Gastroesophageal sphincter (tissue), 4 donors: Measurements from ENCODE around the gene LRBA. TPM values are rescaled to one million over a fixed set of nuclear protein-coding genes. Genes with fewer than 3 reads are reported as not detected.

Experiments used
- ATAC-seq: fragments of 150-250 bp; one replicate; pipeline ENCODE4 v1.9.1; 2016; ENCODE audit warnings: mild to moderate bottlenecking, moderate library complexity
- H3K27ac ChIP-seq, 4 donors: fragments of 200-600 bp; sonication (generic) in 3 of 4; 1 replicate in 3 of 4; 2 replicates in 1 of 4; pipeline ENCODE4 v1.5.1; 2016 to 2019
- H3K27me3 ChIP-seq: fragments of 200-600 bp; sonication (generic); one replicate; pipeline ENCODE4 v1.5.1; 2019
- H3K36me3 ChIP-seq, 2 donors: fragments of 200-600 bp; sonication (generic); one replicate each; pipeline ENCODE4 v1.5.1; 2019; ENCODE audit warnings: control low read depth in 1 of 2
- H3K4me1 ChIP-seq, 3 donors: fragments of 200-600 bp; sonication (generic); 1 replicate in 2 of 3; 2 replicates in 1 of 3; pipeline ENCODE4 v1.5.1; 2016 to 2019; ENCODE audit warnings: control low read depth in 2 of 3
- H3K4me3 ChIP-seq, 2 donors: fragments of 200-600 bp; sonication (generic); one replicate each; pipeline ENCODE4 v1.5.1; 2019; ENCODE audit warnings: mild to moderate bottlenecking in 1 of 2, moderate library complexity in 1 of 2
- H3K9me3 ChIP-seq, 3 donors: fragments of 200-600 bp; sonication (generic); one replicate each; pipeline ENCODE4 v1.5.1; 2017 to 2019; ENCODE audit warnings: control low read depth in 2 of 3
- EP300 ChIP-seq: sonication (generic); formaldehyde crosslinking; IDR thresholded peaks from one replicate; pipeline ENCODE4 v1.6.1; 2017; ENCODE audit warnings: antibody characterized with exemption, mild to moderate bottlenecking
- POLR2A ChIP-seq, 2 donors: fragments of 450-650 bp; IDR thresholded peaks; one replicate each; pipeline ENCODE4 v1.6.1; 2017; ENCODE audit warnings: antibody characterized with exemption in 2 of 2, mild to moderate bottlenecking in 2 of 2, moderate library complexity in 1 of 2
- POLR2AphosphoS5 ChIP-seq: sonication (generic); formaldehyde crosslinking; IDR thresholded peaks from one replicate; pipeline ENCODE4 v1.6.1; 2017; ENCODE audit warnings: antibody characterized with exemption
- WGBS, 2 donors: methylation state at CpG; one replicate each; pipeline ENCODE4 v1.1.5; 2018; ENCODE audit warnings: low coverage in 1 of 2; 5-methylcytosine and 5-hydroxymethylcytosine counted together
- total RNA-seq, 4 donors: library from RNA; depleted of rRNA; stranded (reverse); fragments of >200 nt; gene quantifications; one replicate each; pipeline ENCODE4 v1.1.0, GENCODE V29; 2016
- TF ChIP-seq, protein P1 (sequence below), 4 experiments: fragments of 200-600 bp in 2 of 4; fragments of 450-650 bp in 2 of 4; sonication (generic) in 1 of 4; IDR thresholded peaks; one replicate each; pipeline ENCODE4 v1.5.1; 2017 to 2019; ENCODE audit warnings: antibody characterized with exemption in 4 of 4, mild to moderate bottlenecking in 2 of 4, moderate library complexity in 2 of 4

LRBA gene
- total RNA-seq, 4 donors from 2014 or later, result 18.4 to 35.0 (median 23.2) TPM

DNA sequence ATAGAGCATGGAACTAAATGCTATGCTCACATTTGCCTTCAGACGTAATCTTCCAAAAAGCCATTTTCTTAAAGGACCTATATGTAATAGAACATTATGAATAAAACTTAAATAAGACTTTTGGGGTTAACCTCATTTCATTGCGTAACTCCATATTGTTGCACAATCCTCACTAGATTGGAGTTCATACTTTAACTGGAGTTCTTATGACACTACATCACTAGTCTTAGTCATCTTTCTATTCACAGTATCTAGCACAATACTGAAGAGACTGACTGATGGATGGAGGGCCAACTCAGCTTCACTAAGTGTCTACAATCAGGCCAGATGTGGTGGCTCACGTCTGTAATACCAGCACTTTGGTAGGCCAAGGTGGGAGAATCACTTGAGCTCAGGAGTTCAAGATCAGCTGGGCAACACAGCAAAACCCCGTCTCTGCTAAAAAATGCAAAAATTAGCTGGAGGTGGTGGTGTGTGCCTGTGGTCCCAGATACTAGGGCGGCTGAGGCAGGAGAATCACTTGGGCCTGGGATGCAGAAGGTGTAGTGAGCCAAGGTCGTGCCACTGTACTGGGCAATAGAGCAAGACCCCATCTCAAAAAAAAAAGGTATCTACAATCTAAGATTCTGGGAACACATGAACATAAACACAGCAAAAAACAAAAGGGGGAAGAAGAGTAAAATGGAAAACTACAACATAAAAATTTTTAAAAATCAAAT is 513.9 kb downstream of the LRBA start:
- no peak for ATAC-seq
- Histone ChIP-seq H3K27ac (no peak overlapping the region), H3K9me3 (no peaks in the 10 kb centered on the region)

DNA sequence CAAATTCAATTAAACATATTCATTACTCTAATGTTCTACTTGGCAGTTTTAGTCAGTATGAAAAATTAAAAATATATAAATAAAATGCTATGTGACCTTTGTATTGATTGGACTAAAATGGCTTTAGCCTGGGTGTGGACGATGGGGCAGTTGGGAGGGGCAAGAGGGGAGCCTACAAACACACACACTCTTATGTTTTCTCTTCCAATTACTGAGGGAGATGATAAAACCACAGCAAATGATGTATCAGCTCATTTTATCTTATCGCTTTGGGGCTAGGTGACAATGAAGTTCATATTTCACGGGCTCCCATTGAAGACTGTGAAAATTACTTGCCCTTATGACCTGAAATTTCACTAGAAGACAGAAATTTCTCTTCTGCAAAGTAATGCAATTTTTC is 517.5 kb downstream of the LRBA start:
- H3K27me3 ChIP-seq, result no peaks in the 10 kb centered on the region
- H3K9me3 ChIP-seq, result no peaks in the 10 kb centered on the region
- H3K27ac ChIP-seq, result no peak overlapping the region
- ATAC-seq, result no peak
- H3K36me3 ChIP-seq, result no peaks in the 10 kb centered on the region
- no peaks in the 10 kb centered on the region for H3K4me1 ChIP-seq
- WGBS, 2 donors, result 85 to 96% methylated on average over 3 of the region's 3 CpGs
- TF ChIP-seq, protein P1, sequence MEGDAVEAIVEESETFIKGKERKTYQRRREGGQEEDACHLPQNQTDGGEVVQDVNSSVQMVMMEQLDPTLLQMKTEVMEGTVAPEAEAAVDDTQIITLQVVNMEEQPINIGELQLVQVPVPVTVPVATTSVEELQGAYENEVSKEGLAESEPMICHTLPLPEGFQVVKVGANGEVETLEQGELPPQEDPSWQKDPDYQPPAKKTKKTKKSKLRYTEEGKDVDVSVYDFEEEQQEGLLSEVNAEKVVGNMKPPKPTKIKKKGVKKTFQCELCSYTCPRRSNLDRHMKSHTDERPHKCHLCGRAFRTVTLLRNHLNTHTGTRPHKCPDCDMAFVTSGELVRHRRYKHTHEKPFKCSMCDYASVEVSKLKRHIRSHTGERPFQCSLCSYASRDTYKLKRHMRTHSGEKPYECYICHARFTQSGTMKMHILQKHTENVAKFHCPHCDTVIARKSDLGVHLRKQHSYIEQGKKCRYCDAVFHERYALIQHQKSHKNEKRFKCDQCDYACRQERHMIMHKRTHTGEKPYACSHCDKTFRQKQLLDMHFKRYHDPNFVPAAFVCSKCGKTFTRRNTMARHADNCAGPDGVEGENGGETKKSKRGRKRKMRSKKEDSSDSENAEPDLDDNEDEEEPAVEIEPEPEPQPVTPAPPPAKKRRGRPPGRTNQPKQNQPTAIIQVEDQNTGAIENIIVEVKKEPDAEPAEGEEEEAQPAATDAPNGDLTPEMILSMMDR (IDR thresholded peaks at IDR 0.05), result no peak
- no peak for TF ChIP-seq EP300
- no peak for TF ChIP-seq POLR2A (IDR thresholded peaks at IDR 0.05)
- no peak for TF ChIP-seq POLR2AphosphoS5
- H3K4me3 ChIP-seq, result no peak overlapping the region

More for the DNA sequence above, 513.9 kb downstream of the LRBA start:
- no peaks in the 10 kb centered on the region for H3K36me3 ChIP-seq
- H3K4me3 ChIP-seq, result no peak overlapping the region
- no peaks in the 10 kb centered on the region for H3K4me1 ChIP-seq
- no peak for TF ChIP-seq POLR2A (IDR thresholded peaks at IDR 0.05)
- no peak for TF ChIP-seq EP300
- TF ChIP-seq, protein P1 (IDR thresholded peaks at IDR 0.05), result no peak
- H3K27me3 ChIP-seq, result no peaks in the 10 kb centered on the region
- 96 to 97% methylated on average over 2 to 4 of the region's 6 CpGs for WGBS, 2 donors

DNA sequence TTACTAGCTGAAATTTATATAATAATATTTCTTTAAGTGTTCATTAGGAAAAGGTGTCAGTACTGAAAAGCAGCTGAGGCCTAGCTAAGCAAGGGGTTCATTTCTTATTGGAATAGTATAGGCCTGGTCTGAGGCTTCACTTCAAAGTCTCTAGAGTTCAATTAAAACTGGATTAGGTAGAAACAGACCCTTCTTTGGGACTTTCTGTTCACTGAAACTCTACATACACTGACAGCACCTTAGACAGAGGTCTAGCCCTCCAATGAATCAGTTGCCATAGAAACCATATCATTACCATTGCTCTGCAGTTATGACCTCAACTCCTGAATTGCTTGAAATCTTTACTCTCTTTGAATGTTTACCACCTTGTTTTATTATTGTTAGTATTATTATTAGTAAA is 519.5 kb downstream of the LRBA start:
- H3K27ac ChIP-seq, result no peak overlapping the region
- TF ChIP-seq EP300 (no peak), POLR2AphosphoS5 (no peak), POLR2A (IDR thresholded peaks at IDR 0.05) (no peak)
- TF ChIP-seq, protein P1 (IDR thresholded peaks at IDR 0.05), result no peak
- no peak for ATAC-seq

DNA sequence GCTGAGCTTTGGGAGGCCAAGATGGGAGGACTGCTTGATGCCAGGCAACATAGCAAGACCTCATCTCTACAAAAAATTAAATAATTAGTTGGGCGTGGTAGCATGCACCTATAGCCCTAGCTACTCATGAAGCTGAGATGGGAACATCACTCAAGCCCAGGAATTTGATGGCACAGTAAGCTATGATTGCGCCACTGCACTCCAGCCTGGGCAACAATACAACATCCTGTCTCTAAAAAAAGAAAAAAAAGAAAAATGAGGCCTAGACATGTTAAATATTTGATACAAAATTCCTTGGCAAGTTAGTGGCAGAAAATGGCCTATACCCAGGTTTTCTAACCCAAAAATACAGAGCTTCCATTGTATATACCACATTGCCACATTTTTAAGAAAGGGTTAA is 521.2 kb downstream of the LRBA start:
- Histone ChIP-seq H3K36me3 (no peaks in the 10 kb centered on the region), H3K4me1 (no peaks in the 10 kb centered on the region), H3K27ac (no peak overlapping the region), H3K27me3 (no peaks in the 10 kb centered on the region), H3K4me3 (no peak overlapping the region), H3K9me3 (no peaks in the 10 kb centered on the region)
- TF ChIP-seq EP300, result no peak
- no peak for TF ChIP-seq POLR2A (IDR thresholded peaks at IDR 0.05)
- TF ChIP-seq POLR2AphosphoS5, result no peak
- TF ChIP-seq, protein P1 (IDR thresholded peaks at IDR 0.05), result no peak
- WGBS, 2 donors, result 89 to 100% methylated on average over 2 of the region's 2 CpGs
- no peak for ATAC-seq

More for the DNA sequence above, 519.5 kb downstream of the LRBA start:
- Histone ChIP-seq H3K4me3 (no peak overlapping the region), H3K36me3 (no peaks in the 10 kb centered on the region), H3K4me1 (no peaks in the 10 kb centered on the region), H3K9me3 (no peaks in the 10 kb centered on the region), H3K27me3 (no peaks in the 10 kb centered on the region)
